WTC11 (cell line): ENCODE results near the gene SERPINE2. TPM values are rescaled to one million over a fixed set of nuclear protein-coding genes. Genes with fewer than 3 reads are reported as not detected.

Experiments
- ATAC-seq: fragments of 200-7000 bp; cut with Tn5 transposase; 2 replicates; pipeline ENCODE4 v1.10.0; 2021; ENCODE audit warnings: mild to moderate bottlenecking, moderate library complexity
- CTCF ChIA-PET: fragments of 300-600 bp; sonication (Branson Sonifier 250); formaldehyde crosslinking; loops from one replicate; lab custom pipeline; 2021; ENCODE audit warnings: antibody characterized with exemption; lab: Charles Lee
- POLR2A ChIA-PET: fragments of 350-600 bp; sonication (Branson Sonifier 250); formaldehyde crosslinking; loops from one replicate; lab custom pipeline; 2021; ENCODE audit warnings: antibody characterized with exemption; lab: Charles Lee
- DNase-seq: peaks from one replicate; pipeline ENCODE4 v3.0.0; 2021; ENCODE audit warnings: low spot score
- H3K27ac Mint-ChIP-seq: 2 replicates; pipeline ENCODE4 v1.8.0; 2021; ENCODE audit warnings: mixed read lengths
- H3K27me3 Mint-ChIP-seq: 2 replicates; pipeline ENCODE4 v1.8.0; 2021; ENCODE audit warnings: low read depth, mild to moderate bottlenecking, moderate library complexity, mixed read lengths
- H3K36me3 Mint-ChIP-seq: 2 replicates; pipeline ENCODE4 v1.8.0; 2021; ENCODE audit warnings: mixed read lengths
- H3K4me1 Mint-ChIP-seq: 2 replicates; pipeline ENCODE4 v1.8.0; 2022; ENCODE audit warnings: mixed read lengths
- H3K4me3 Mint-ChIP-seq: 2 replicates; pipeline ENCODE4 v1.8.0; 2021; ENCODE audit warnings: mild to moderate bottlenecking, moderate library complexity, mixed read lengths
- H3K9me3 Mint-ChIP-seq: 2 replicates; pipeline ENCODE4 v1.8.0; 2021; ENCODE audit warnings: mixed read lengths
- AFF4 ChIP-seq: sonication (generic); formaldehyde crosslinking; IDR thresholded peaks from 2 replicates; pipeline ENCODE4 v1.8.1; 2023; ENCODE audit warnings: mild to moderate bottlenecking, missing genetic modification reagents, borderline replicate concordance
- CBFB ChIP-seq: sonication (generic); formaldehyde crosslinking; IDR thresholded peaks from 2 replicates; pipeline ENCODE4 v1.8.1; 2022; ENCODE audit warnings: mild to moderate bottlenecking, low read depth, missing genetic modification reagents
- ERG ChIP-seq: fragments of 250-450 bp; sonication (Bioruptor Pico); IDR thresholded peaks from 2 replicates; pipeline ENCODE4 v1.8.0; 2021; ENCODE audit warnings: mild to moderate bottlenecking
- ETV6 ChIP-seq: sonication (generic); formaldehyde crosslinking; IDR thresholded peaks from 2 replicates; pipeline ENCODE4 v1.8.1; 2022; ENCODE audit warnings: mild to moderate bottlenecking, missing genetic modification reagents
- GRHL2 ChIP-seq: fragments of 250-450 bp; sonication (Bioruptor Pico); IDR thresholded peaks from 2 replicates; pipeline ENCODE4 v1.8.0; 2022; ENCODE audit warnings: mild to moderate bottlenecking, moderate library complexity; ENCODE audit not compliant: insufficient replicate concordance, severe bottlenecking
- HMGXB4 ChIP-seq: sonication (generic); formaldehyde crosslinking; IDR thresholded peaks from 2 replicates; pipeline ENCODE4 v1.8.1; 2023; ENCODE audit warnings: mild to moderate bottlenecking, moderate library complexity, missing genetic modification reagents
- IRF1 ChIP-seq: sonication (generic); formaldehyde crosslinking; IDR thresholded peaks from 2 replicates; pipeline ENCODE4 v1.8.0; 2023; ENCODE audit warnings: missing genetic modification reagents
- JAZF1 ChIP-seq: fragments of 250-450 bp; sonication (Bioruptor Pico); IDR thresholded peaks from 2 replicates; pipeline ENCODE4 v1.9.0; 2021; ENCODE audit warnings: moderate library complexity, mild to moderate bottlenecking, inconsistent platforms
- NFYB ChIP-seq: sonication (generic); formaldehyde crosslinking; conservative IDR thresholded peaks from 2 replicates; pipeline ENCODE4 v1.8.0; 2022; ENCODE audit warnings: low read depth, missing genetic modification reagents
- ZNF317 ChIP-seq: sonication (generic); formaldehyde crosslinking; IDR thresholded peaks from 2 replicates; pipeline ENCODE4 v1.8.1; 2023; ENCODE audit warnings: low read depth, mild to moderate bottlenecking, moderate library complexity, missing genetic modification reagents, borderline replicate concordance
- ZNF425 ChIP-seq: fragments of 250-450 bp; sonication (Bioruptor Pico); conservative IDR thresholded peaks from 2 replicates; pipeline ENCODE4 v1.9.0; 2021; ENCODE audit warnings: mild to moderate bottlenecking
- total RNA-seq: library from RNA; stranded (reverse); gene quantifications from 3 replicates; pipeline ENCODE4 v1.2.3, GENCODE V29; 2021

Gene SERPINE2
- total RNA-seq, 1 experiment from 2014 or later: 60.4 TPM

- DNase-seq: no peak
- H3K4me3 Mint-ChIP-seq: no peak overlapping the region
- POLR2A ChIA-PET: interaction anchor here (0.7 kb wide), 1 partner anchor 24 kb away, joined by 4 read pairs; no protein-coding TSS in a partner anchor
- peaks cover 1% of the 10 kb centered on the region for H3K9me3 Mint-ChIP-seq
- CTCF ChIA-PET: no interaction called here
- TF ChIP-seq ZNF425 (CRISPR knock-in tag) (no peak), CBFB (CRISPR knock-in tag) (no peak), ERG (CRISPR knock-in tag) (no peak), ETV6 (CRISPR knock-in tag) (no peak), GRHL2 (CRISPR knock-in tag) (no peak), JAZF1 (no peak), HMGXB4 (no peak), ZNF317 (CRISPR knock-in tag) (no peak), AFF4 (CRISPR knock-in tag) (no peak), IRF1 (CRISPR knock-in tag) (no peak), NFYB (CRISPR knock-in tag) (no peak)
- TF ChIP-seq, all 79 proteins: peak for 0
- H3K4me1 Mint-ChIP-seq: peaks cover 74% of the 10 kb centered on the region
- ATAC-seq: no peak
- peak overlapping the region; percentile 34 for H3K27ac Mint-ChIP-seq
- no peaks in the 10 kb centered on the region for H3K27me3 Mint-ChIP-seq
- H3K36me3 Mint-ChIP-seq: peaks cover under 1% of the 10 kb centered on the region; the same call in 1 of the 2 replicates
Observed at GRCh38 chr2:223932816-223933800, 106.0 kb downstream of the SERPINE2 start.
